LNCAP (cell line): ENCODE measurements around the gene NKX1-1.

Source experiments
- CTCF ChIP-seq: fragments of 450-650 bp; IDR thresholded peaks from 2 replicates; pipeline ENCODE4 v1.5.1; 2017; ENCODE audit warnings: mild to moderate bottlenecking

The NKX1-1 gene

GRCh38 chr4:1419708-1420107 is 13.5 kb upstream of the NKX1-1 start:
- TF ChIP-seq CTCF, result no peak

GRCh38 chr4:1418494-1419285 is 12.4 kb upstream of the NKX1-1 start:
- TF ChIP-seq CTCF, result no peak

- no peak for TF ChIP-seq CTCF
Measured at GRCh38 chr4:1417522-1418390, 11.5 kb upstream of the NKX1-1 start.

GRCh38 chr4:1416948-1417260 is 10.7 kb upstream of the NKX1-1 start:
- no peak for TF ChIP-seq CTCF

- TF ChIP-seq CTCF, result no peak
Measured at GRCh38 chr4:1416051-1416947, 10.1 kb upstream of the NKX1-1 start.

GRCh38 chr4:1415681-1415981 is 9.4 kb upstream of the NKX1-1 start:
- no peak for TF ChIP-seq CTCF

GRCh38 chr4:1414831-1415680 is 8.8 kb upstream of the NKX1-1 start:
- no peak for TF ChIP-seq CTCF
